ENCODE results near the gene PKMYT1.
"Not testable (repeated sequence)": the region's sequence is repeated elsewhere in the genome, so short reads cannot be mapped to it uniquely, and the experiment has no call there.

The PKMYT1 gene

DNA sequence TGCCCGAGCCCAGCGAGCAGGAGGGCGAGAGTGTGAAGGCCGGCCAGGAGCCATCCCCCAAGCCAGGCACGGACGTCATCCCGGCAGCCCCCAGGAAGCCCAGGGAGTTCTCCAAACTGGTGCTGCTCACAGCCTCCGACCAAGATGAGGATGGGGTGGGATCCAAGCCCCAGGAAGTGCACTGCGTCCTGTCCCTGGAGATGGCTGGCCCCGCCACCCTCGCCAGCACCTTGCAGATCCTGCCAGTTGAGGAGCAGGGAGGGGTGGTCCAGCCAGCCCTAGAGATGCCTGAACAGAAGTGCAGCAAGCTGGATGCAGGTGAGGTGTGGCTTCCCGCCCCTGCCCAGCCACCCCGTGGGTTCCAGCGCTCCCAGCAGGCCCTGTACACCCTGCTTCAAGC, 50.6 kb downstream of the PKMYT1 start:
- DNase-seq = no peak

DNA sequence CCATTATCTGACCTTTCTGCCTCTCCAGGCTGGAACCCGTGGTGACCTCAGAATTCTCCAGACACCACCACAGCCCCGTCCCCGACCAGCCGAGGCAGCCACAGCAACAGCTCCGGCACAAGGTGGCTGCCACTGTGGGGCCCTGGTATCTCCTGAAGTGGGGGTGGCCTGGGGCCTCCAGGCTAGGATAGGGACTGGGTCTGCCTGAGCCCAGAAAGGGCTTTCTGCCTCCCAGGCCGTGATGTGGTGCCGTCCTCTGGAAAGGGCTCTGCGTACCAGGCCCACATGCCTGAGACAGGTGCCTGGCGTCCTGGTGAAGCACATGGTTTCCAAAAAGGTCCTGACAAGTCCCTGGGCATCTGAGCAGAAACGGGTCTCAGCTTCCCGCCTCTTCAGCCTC, 51.5 kb downstream of the PKMYT1 start:
- DNase-seq = no peak

DNA sequence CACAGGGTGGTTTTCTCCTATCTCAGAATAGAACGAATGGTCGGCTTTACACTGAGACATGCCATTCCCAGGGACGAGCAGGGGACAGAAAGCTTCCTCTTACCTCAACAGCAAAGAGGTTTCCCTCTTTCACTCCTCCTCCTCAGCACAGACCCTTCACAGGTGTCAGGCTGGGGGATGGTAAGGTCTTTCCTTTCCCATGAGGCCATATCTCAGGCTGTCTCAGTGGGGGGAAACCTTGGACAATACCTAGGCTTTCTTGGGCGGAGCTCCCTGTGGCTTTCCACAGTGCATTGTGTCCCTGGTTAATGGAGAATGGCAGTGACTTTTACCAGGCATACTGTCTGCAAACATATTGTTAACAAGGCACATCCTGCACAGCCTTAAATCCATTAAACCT, 52.1 kb downstream of the PKMYT1 start:
- not testable (repeated sequence) for DNase-seq

DNA sequence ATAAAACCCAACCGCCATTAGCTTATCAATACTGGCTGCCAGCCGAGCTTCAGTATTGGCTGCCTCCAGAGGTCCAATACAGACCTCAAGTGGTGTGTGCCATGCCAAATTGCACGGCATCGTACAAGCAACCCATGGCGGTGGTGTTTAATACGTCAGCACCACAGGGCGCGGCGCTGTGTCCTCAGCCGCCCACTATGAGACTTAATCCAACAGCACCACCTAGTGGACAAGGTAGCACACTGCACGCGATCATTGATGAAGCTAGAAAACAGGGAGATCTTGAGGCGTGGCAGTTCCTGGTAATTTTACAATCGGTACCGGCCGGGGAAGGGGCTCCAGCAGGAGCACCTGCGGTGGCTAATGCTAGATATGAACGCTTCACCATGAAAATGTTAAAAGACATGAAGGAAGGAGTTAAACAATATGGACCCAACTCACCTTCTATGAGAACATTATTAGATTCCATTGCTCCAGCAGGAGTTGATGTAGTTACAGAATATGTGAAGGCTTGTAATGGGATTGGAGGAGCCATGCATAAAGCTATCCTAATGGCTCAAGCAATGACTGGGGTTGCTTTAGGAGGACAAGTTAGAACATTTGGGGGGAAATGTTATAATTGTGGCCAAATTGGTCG, 53.1 kb downstream of the PKMYT1 start:
- peak; percentile 81 to 89 for DNase-seq

DNA sequence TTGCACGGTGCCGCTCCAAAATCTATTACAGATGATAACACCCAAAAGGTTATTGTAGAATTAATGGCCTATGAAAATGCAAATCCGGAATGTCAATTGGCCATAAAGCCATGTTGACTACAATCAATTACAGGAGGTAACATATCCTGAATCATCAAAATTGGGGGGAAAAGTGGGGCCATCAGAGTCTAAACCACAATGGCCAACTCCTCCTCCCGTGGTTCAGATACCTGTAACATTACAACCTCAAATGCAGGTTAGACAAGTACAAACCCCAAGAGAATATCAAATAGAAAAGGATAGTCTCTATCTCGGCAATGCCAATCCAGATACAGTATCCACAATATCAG, 53.6 kb downstream of the PKMYT1 start:
- no peak for DNase-seq

DNA sequence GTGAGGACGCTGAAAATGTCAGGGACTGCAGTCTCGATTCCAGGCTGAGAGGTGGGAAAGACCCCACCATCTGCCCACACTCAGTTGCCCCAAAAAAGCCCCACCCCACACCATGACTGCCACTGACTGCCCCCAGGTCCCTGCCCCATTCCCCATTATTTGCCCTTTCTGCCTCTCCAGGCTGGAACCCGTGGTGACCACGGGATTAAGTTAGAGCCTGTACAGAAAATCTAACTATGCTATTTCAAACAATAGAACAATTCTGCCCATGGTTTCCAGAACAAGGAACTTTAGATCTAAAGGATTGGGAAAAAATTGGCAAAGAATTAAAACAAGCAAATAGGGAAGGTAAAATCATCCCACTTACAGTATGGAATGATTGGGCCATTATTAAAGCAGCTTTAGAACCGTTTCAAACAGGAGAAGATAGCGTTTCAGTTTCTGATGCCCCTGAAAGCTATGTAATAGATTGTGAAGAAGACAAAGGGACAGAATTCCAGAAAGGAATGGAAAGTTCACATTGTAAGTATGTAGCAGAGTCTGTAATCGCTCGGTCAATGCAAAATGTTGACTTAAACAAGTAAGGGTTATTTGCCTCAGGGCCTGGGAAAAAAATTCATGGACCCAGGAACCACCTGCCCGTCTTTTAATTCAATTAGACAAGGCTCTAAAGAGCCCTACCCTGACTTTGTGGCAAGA, 54.1 kb downstream of the PKMYT1 start:
- DNase-seq = no peak

DNA sequence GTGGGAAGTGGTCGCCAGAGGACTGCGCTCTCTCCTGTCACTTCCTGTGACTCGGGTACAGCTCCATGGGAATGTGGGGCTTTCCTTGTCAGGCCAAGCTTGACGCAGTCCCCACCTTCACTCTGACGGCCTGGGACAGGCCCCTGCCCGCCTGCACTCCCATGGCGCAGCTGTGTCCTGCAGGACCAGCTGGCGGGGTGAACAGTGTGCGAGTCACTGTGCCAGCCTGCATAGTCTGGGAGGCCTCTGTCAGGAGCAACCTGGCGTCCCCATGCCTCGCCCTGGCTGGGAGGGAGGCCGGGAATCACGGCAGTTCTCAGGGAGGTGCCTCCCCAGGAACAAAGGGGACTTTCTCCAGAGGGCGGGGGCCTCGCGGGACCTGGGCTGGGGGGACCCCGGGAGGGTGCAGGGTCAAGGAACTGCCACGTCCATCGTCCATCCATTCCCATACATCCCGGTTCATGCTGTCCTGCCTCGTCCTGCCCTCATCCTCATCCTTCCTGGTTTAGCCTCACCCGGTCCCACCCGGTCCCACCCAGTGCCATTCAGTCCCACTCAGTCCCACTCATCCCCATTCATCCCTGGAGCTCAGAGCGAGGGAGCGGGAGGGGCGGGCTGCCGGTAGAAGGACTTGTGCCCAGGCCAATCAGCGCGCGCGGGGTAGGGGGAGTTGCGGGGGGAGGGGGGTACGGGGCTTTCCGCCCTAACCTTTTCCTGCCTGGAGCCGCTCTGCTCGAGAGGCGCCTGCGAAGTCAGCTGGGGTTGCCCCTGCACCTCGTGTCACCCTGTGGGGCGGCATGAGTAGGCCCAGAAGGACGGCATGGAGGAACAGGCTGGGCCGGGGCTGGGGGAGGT, 55.1 kb downstream of the PKMYT1 start:
- DNase-seq = no peak

DNA sequence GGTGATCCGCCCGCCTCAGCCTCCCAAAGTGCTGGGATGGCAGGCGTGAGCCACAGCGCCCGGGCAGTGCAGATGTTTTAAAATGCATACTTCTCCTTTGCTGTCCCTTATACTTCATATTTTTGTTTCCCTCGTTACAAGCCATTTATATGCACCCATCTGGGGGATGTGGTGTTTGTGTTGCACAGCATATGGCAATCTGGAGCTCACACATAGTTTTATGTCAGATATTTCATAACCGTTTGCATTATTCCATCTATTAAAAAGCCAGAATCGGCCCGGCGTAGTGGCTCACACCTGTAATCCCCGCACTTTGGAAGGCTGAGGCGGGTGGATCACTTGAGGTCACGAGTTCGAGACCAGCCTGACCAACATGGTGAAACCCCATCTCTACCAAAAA, 56.8 kb downstream of the PKMYT1 start:
- no peak for DNase-seq

Data from activated CD4-positive, alpha-beta T cell treated with anti-CD3 and anti-CD28 coated beads for 4 hours (primary cell).